ENCODE results near the gene NOXO1. TPM values are rescaled to one million over a fixed set of nuclear protein-coding genes. Genes with fewer than 3 reads are reported as not detected.
"Not testable (repeated sequence)": the region's sequence is repeated elsewhere in the genome, so short reads cannot be mapped to it uniquely, and the experiment has no call there.

The NOXO1 gene
- total RNA-seq, 4 donors from 2014 or later: not detected

DNA sequence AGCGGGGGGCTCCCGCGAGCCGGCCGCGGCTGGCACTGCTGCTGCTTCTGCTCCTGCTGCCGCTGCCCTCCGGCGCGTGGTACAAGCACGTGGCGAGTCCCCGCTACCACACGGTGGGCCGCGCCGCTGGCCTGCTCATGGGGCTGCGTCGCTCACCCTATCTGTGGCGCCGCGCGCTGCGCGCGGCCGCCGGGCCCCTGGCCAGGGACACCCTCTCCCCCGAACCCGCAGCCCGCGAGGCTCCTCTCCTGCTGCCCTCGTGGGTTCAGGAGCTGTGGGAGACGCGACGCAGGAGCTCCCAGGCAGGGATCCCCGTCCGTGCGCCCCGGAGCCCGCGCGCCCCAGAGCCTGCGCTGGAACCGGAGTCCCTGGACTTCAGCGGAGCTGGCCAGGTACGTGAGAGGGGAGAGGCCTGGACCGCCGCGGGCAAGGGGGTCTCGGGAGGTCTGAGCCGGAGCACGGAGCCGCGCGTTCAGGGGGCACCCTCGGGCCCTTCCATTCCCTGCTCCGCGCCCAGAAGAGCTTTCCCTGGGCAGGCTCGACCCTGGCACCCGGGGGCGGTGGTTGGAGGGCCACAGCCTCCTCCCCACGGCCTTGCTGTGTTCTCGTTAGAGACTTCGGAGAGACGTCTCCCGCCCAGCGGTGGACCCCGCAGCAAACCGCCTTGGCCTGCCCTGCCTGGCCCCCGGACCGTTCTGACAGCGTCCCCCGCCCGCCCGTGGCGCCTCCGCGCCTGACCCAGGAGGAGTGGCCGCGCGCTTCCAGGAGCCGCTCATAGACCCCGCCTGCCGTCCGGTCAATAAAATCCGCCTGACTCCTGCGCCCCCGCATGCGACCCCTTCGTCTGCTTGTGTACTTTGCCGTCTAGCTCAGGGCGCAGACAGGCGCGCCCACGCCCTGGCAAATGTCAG, 38.9 kb upstream of the NOXO1 start:
- DNase-seq (ENCODE audit: low spot score) (no peak), ATAC-seq (ENCODE audit: low FRiP score) (no peak)
- TF ChIP-seq, protein P1, sequence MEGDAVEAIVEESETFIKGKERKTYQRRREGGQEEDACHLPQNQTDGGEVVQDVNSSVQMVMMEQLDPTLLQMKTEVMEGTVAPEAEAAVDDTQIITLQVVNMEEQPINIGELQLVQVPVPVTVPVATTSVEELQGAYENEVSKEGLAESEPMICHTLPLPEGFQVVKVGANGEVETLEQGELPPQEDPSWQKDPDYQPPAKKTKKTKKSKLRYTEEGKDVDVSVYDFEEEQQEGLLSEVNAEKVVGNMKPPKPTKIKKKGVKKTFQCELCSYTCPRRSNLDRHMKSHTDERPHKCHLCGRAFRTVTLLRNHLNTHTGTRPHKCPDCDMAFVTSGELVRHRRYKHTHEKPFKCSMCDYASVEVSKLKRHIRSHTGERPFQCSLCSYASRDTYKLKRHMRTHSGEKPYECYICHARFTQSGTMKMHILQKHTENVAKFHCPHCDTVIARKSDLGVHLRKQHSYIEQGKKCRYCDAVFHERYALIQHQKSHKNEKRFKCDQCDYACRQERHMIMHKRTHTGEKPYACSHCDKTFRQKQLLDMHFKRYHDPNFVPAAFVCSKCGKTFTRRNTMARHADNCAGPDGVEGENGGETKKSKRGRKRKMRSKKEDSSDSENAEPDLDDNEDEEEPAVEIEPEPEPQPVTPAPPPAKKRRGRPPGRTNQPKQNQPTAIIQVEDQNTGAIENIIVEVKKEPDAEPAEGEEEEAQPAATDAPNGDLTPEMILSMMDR (IDR thresholded peaks at IDR 0.05): no peak

DNA sequence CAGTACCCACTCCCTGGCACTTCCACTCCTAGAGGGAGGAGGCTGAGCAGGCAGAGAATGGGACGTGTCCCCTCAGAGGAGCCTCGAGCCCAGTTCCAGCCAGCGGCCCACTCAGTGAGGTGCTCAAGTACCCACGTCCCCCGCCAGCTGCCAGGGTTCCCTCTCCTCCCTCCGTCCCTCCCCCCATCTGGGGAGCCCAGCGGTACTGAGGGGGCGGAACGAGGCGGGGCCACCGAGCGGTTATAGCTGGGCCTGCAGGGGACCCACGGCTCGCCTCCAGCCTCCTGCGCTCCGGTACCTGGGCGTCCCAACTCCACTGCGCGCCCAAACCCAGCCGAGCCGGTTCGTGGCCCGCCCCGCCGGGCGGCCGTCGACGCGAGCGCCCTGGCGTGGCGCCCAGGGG, 38.2 kb upstream of the NOXO1 start, which contains the start of gene NPW:
TSS of gene NPW (plus strand) at position 268 of the 403 bp plus-strand sequence.
- DNase-seq (ENCODE audit: low spot score): no peak
- TF ChIP-seq, protein P1 (IDR thresholded peaks at IDR 0.05): no peak
- no peak for ATAC-seq (ENCODE audit: low FRiP score)

DNA sequence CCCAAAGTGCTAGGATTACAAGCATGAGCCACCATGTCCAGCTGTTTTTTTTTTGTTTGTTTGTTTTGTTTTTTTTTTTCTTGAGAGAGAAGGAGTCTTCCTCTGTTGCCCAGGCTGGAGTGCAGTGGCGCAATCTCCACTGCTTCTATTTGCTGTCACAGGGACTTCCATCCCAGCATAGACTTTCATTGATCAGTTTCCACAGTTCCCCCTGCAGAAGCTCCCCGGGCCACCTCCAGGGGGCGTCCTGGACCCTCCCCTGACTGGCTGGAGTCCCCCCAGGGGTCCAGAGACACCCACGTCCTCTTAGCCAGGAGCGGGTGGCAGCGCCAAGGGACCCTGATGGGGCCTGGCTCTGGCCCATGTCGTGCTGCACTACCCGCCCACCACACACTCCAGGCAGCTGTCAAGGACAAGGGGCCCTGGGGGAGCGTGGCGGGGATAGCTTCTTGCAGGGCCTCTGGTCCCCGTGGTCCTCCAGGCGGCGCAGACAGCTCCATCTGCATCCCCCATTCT, 35.2 kb upstream of the NOXO1 start:
- no peak for DNase-seq (ENCODE audit: low spot score)
- ATAC-seq (ENCODE audit: low FRiP score): no peak
- TF ChIP-seq, protein P1 (IDR thresholded peaks at IDR 0.05): no peak

DNA sequence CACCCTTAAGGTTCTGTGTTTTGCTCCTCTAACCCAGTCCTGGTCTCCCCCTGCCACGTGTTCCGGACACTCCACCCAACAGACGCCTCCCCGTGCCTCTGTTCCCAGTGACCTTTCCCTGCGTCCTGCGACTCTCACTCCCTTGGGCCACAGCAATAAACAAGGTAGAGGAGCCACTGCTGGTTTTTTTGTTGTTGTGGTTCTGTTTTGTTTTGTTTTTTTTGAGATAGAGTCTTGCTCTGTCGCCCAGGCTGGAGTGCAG, 34.6 kb upstream of the NOXO1 start:
- ATAC-seq (ENCODE audit: low FRiP score) (no peak), DNase-seq (ENCODE audit: low spot score) (no peak)
- TF ChIP-seq, protein P1 (IDR thresholded peaks at IDR 0.05): no peak

DNA sequence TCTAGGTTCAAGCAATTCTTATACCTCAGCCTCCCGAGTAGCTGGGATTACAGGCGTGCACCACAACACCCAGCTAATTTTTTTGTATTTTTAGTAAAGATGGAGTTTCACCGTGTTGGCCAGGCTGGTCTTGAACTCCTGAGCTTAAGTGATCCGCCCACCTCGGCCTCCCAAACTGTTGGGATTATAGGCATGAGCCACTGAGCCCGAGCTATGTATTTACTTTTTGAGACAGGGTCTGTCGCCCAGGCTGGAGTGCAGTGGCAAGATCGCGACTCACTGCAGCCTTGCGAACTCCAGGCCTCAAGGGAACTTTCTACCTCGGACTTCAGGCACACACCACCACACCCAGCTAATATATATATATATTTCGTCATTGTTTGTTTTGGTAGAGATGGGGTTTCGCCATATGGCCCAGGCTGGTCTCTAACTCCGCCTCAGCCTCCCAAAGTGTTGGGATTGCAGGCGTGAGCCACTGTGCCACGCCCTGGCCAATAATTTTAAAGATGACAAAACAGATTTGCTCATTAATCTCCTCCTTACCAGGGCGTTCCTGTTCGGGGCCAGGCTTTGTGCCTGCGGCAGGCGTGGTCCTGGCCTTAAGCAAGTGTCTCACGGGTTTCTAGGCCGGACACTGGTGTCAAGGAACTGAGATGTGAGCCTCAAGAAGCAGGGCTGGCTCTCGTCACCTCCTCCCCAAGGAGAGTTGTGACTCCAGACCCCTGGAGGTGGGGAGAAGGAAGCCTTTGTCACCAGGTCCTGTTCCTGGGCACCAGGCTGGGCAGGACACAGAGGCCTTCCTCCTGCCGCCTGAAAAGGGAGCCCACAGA, 34.1 kb upstream of the NOXO1 start:
- DNase-seq (ENCODE audit: low spot score): no peak
- ATAC-seq (ENCODE audit: low FRiP score): no peak

DNA sequence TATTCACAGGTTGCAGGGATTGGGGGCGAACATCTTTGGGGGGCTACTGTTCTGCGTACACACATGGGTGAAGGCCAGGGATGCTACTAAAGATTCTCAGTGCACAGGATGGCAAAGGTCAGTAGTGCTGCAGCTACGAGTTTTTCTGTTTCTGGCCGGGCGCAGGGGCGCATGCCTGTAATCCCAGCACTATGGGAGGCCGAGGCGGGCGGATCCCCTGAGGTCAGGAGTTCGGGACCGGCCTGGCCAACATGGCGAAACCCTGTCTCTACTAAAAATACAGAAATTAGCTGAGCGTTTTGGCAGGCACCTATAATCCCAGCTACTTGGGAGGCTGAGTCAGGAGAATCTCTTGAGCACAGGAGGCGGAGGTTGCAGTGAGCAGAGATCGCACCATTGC, 32.3 kb upstream of the NOXO1 start:
- DNase-seq (ENCODE audit: low spot score) (no peak), ATAC-seq (ENCODE audit: low FRiP score) (no peak)
- TF ChIP-seq, protein P1 (IDR thresholded peaks at IDR 0.05): no peak

More for the DNA sequence above, 34.1 kb upstream of the NOXO1 start:
- TF ChIP-seq, protein P1 (IDR thresholded peaks at IDR 0.05): no peak

DNA sequence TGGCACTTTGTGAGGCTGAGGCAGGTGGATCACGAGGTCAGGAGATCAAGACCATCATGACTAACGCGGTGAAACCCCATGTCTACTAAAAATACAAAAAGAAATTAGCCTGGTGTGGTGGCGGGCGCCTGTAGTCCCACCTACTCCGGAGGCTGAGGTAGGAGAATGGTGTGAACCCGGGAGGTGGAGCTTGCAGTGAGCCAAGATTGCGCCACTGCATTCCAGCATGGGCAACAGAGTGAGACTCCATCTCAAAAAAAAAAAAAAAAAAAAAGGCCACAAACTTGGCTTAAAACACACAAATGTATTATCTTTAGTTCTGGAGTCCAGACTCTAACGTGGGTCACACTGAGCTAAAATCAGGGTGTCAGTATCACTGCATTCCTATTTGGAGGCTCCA, 30.5 kb upstream of the NOXO1 start:
- not testable (repeated sequence) for ATAC-seq (ENCODE audit: low FRiP score); DNase-seq (ENCODE audit: low spot score)

Measured in omental fat pad (tissue), 4 donors.